Neutrophil (primary cell): ENCODE measurements around the gene DENND10.

ENCODE experiments used
- H3K27ac ChIP-seq: fragments of 200-600 bp; sonication (generic); 2 replicates; pipeline ENCODE4 v1.5.1; 2016; ENCODE audit warnings: mild to moderate bottlenecking, moderate library complexity
- H3K27me3 ChIP-seq: fragments of 200-600 bp; sonication (generic); 2 replicates; pipeline ENCODE4 v1.6.0; 2016; ENCODE audit warnings: mild to moderate bottlenecking
- H3K36me3 ChIP-seq: fragments of 200-600 bp; sonication (generic); 2 replicates; pipeline ENCODE4 v1.5.1; 2017
- H3K4me1 ChIP-seq, 2 experiments: fragments of 200-600 bp in 1 of 2; sonication (generic) in 1 of 2; 1 replicate in 1 of 2; 2 replicates in 1 of 2; pipeline versions ENCODE4 v1.5.1 to v1.6.1; 2013 to 2016; ENCODE audit warnings: low read depth in 1 of 2, low read length in 1 of 2, mild to moderate bottlenecking in 1 of 2, moderate library complexity in 1 of 2; ENCODE audit not compliant: control insufficient read depth in 1 of 2, insufficient read depth in 1 of 2
- H3K4me3 ChIP-seq, 2 experiments: fragments of 200-600 bp in 1 of 2; sonication (generic) in 1 of 2; 1 replicate in 1 of 2; 2 replicates in 1 of 2; pipeline ENCODE4 v1.5.1; 2013 to 2016; ENCODE audit warnings: low read depth in 1 of 2, low read length in 1 of 2, mild to moderate bottlenecking in 1 of 2, moderate library complexity in 1 of 2
- H3K9me3 ChIP-seq: fragments of 200-600 bp; sonication (generic); 2 replicates; pipeline ENCODE4 v1.5.1; 2016
- TF ChIP-seq, protein P1 (sequence below): fragments of 200-600 bp; sonication (generic); IDR thresholded peaks from 2 replicates; pipeline ENCODE4 v1.5.1; 2016; ENCODE audit warnings: antibody characterized with exemption

DENND10 gene

DNA sequence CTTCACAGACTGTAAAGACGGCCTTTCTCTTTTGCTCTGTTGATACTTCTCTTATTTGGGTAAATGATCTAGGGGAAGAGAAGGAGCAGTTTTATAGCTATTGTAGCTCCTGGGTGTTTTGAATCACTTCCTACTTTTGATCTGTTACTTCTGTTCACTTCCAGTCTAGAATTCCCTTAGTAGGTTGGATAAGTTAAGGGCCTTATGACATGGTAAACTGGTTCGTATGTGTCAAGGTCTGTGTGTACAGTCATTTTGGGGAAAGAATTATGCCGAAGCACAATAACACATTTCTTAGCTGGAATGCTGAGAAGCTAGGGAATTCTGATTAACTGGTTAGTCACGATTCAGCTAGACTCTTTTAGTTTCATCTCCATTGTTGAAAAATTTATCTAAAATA lies 8.1 kb downstream of the DENND10 start:
- Histone ChIP-seq H3K27me3 (no peaks in the 10 kb centered on the region), H3K4me1 (peaks cover 37 to 45% of the 10 kb centered on the region in 2 experiments), H3K9me3 (no peaks in the 10 kb centered on the region), H3K27ac (peak overlapping the region; percentile 52), H3K4me3 (no peak overlapping the region), H3K36me3 (peaks cover 78% of the 10 kb centered on the region)
- TF ChIP-seq, protein P1, sequence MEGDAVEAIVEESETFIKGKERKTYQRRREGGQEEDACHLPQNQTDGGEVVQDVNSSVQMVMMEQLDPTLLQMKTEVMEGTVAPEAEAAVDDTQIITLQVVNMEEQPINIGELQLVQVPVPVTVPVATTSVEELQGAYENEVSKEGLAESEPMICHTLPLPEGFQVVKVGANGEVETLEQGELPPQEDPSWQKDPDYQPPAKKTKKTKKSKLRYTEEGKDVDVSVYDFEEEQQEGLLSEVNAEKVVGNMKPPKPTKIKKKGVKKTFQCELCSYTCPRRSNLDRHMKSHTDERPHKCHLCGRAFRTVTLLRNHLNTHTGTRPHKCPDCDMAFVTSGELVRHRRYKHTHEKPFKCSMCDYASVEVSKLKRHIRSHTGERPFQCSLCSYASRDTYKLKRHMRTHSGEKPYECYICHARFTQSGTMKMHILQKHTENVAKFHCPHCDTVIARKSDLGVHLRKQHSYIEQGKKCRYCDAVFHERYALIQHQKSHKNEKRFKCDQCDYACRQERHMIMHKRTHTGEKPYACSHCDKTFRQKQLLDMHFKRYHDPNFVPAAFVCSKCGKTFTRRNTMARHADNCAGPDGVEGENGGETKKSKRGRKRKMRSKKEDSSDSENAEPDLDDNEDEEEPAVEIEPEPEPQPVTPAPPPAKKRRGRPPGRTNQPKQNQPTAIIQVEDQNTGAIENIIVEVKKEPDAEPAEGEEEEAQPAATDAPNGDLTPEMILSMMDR, result no peak

DNA sequence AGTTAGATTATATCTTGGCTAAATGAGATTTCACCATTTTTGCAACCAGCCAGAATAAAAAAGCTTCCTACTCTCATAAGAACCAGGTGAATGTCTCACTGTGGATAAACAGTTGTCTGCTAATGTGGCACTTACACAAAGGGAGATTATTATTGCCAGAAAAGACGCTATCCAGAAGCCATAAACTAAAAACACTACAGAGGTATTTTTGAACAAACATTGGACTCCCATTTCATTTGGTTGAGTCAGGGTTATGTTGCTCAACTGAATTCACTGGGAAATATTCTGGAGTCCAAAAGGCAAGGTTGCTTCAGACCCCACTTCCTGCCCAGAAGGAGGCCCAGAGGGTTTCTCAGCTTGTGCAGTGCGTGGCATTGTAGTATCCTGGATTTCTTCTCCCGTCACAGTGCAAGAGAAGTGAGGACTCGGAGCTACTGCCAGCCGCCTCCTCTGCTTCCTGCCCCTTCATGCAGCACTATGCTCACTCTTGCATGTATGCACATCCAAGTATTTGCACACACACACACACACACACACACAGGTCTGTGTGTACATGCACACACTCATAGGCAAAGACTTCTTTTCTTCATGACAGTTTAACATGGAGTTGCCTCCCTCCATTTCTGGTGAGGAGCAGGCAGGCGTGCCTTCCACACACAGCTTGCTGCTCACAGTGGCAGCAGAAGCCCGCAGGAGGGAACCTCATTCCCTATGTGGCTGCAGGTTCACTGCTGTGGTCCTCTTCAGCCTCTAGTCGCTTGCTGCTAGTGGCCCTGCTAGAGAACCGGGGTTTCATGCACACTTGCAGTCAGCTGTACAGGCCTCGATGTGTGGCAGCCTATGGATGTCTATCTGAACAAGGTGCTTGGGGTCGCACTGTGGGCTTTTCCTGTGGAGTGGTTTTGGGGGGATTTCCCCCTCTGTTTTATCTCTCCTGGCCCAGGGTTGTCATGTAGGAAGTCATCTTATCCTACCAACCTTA lies 10.1 kb downstream of the DENND10 start:
- TF ChIP-seq, protein P1, result no peak
- no peaks in the 10 kb centered on the region for H3K9me3 ChIP-seq
- peak overlapping the region; percentile 73 for H3K27ac ChIP-seq
- peaks cover 19 to 29% of the 10 kb centered on the region in 2 experiments for H3K4me1 ChIP-seq
- H3K36me3 ChIP-seq, result peaks cover 88% of the 10 kb centered on the region
- H3K27me3 ChIP-seq, result no peaks in the 10 kb centered on the region
- no peak overlapping the region for H3K4me3 ChIP-seq

DNA sequence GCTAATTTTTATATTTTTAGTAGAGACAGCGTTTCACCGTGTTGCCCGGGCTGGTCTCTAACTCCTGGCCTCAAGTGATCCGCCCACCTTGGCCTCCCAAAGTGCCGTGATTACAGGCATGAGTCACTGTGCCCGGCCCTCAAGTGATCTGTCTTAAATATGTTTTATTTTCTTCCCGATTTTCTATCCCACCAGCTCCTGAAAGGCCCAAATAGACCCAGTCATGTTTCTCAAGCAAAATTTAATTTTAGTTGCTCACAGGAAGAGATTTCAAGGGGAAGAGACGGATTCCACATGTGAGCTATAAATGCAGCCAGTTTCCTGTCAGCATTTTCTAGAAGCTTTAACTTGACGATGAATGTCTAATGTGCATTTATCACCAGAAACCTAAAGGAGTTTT lies 12.0 kb downstream of the DENND10 start:
- no peaks in the 10 kb centered on the region for H3K9me3 ChIP-seq
- H3K27me3 ChIP-seq, result no peaks in the 10 kb centered on the region
- TF ChIP-seq, protein P1, result no peak
- peak overlapping the region; percentile 27 for H3K27ac ChIP-seq
- peaks cover 91% of the 10 kb centered on the region for H3K36me3 ChIP-seq
- H3K4me1 ChIP-seq, result peaks cover 22 to 27% of the 10 kb centered on the region in 2 experiments
- H3K4me3 ChIP-seq, result no peak overlapping the region

DNA sequence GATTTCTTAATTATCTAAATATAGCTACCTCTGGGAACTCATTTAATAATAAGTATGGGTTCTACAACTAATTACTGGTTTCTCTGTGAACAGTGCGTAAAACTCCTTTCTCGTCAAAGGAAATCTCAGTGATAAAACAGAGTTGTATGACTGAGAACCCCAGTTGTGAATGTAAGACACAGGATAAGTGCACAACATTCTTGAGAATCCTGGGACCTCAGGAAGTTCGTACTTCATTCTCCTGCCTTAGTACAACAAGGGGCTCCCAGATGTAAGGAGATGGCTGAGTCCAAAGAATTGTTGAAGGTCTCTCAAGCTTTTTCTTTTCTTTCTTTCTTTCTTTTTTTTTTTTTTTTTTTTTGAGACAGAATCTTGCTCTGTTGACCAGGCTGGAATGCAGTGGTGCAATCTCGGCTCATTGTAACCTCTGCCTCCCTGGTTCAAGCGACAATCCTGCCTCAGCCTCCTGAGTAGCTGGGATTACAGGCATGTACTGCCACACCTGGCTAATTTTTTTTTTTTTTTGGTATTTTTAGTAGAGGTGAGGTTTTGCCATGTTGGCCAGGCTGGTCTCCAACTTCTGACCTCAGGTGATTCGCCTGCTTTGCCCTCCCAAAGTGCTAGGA lies 12.5 kb downstream of the DENND10 start:
- Histone ChIP-seq H3K27ac (peak overlapping the region; percentile 27), H3K4me3 (no peak overlapping the region), H3K9me3 (no peaks in the 10 kb centered on the region), H3K36me3 (peaks cover 90% of the 10 kb centered on the region), H3K27me3 (no peaks in the 10 kb centered on the region), H3K4me1 (peaks cover 22 to 27% of the 10 kb centered on the region in 2 experiments)
- TF ChIP-seq, protein P1, result no peak

DNA sequence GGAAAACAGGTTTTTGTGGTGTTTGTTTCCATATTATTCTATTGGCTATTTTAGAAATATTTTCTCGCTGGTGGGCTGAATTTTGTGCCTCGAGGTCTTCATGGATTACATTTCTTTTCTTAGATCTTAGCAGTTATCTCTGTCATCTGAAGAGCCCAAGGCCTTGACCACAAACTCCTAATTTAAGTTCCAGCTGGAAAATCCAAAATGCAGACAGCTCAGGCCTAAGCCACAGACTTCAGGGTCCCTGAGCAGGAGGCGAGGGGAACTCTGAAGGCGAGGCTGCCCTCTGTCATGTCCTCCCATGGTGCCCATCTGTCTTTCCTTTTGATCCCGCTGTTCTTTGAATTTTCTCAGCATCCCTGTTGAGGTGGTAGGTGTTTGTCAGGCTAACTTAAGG lies 14.3 kb downstream of the DENND10 start:
- H3K27me3 ChIP-seq, result no peaks in the 10 kb centered on the region
- no peak overlapping the region for H3K27ac ChIP-seq
- no peak overlapping the region for H3K4me3 ChIP-seq
- no peaks in the 10 kb centered on the region for H3K9me3 ChIP-seq
- TF ChIP-seq, protein P1, result no peak
- peaks cover 91% of the 10 kb centered on the region for H3K36me3 ChIP-seq
- H3K4me1 ChIP-seq, result peaks cover 22 to 25% of the 10 kb centered on the region in 2 experiments
